ENCODE results near the gene PPFIA3. TPM values are rescaled to one million over a fixed set of nuclear protein-coding genes. Genes with fewer than 3 reads are reported as not detected.

Gene PPFIA3
- total RNA-seq, 1 experiment from 2014 or later: 28.1 TPM

DNA sequence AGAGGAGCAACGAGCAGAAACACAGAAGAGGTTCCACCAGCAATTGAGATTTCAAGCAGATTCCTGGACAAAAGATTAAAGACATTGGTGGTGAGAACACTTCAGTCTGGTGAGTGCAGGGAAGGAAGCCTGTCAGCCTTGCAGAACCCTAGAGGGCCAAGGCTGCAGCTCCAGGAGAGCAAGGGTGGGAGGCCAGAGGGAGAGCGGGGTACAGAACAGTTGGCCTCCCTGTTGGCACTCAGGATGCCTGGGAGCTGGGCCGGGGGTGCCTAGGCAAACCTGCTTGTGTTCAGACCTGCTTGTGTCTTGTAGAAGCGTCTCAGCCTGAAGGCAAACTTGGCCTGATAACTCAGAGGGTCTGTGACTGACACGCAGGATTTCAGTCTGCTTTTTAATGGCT is 10.3 kb upstream of the PPFIA3 start:
- no peak for ATAC-seq
- Histone ChIP-seq H3K4me1 (ENCODE audit: control insufficient read depth in 1 of 2, insufficient read depth in 2 of 2, low read length in 2 of 2) (peaks cover 5 to 17% of the 10 kb centered on the region in 2 experiments; a peak in 3 of 4 replicates), H3K36me3 (ENCODE audit: control insufficient read depth in 1 of 2, insufficient read depth in 2 of 2, low read length in 2 of 2) (peaks cover 31 to 42% of the 10 kb centered on the region in 2 experiments), H4K20me1 (ENCODE audit: insufficient read depth) (no peaks in the 10 kb centered on the region), H3K79me2 (ENCODE audit: insufficient read depth, low read length) (peaks cover 16% of the 10 kb centered on the region; the same call in 1 of the 2 replicates), H3K9ac (ENCODE audit: low read length) (no peak overlapping the region), H3K27me3 (ENCODE audit: insufficient read depth, low read length) (no peaks in the 10 kb centered on the region), H2AFZ (ENCODE audit: low read depth, low read length, poor library complexity, severe bottlenecking) (no peak overlapping the region), H3K9me3 (ENCODE audit: control insufficient read depth in 1 of 2, insufficient read depth in 1 of 2, low read depth in 1 of 2, low read length in 2 of 2) (no peaks in the 10 kb centered on the region), H3K27ac (ENCODE audit: low read depth, low read length) (no peak overlapping the region), H3K4me2 (ENCODE audit: low read length) (no peak overlapping the region), H3K4me3 (replicated peaks in 1 of 2; ENCODE audit: low read depth in 1 of 2, low read length in 2 of 2) (no peak overlapping the region), H3K9me2 (ENCODE audit: insufficient read depth) (no peaks in the 10 kb centered on the region)
- TF ChIP-seq EZH2phosphoT487 (IDR thresholded peaks at IDR 0.05; ENCODE audit: borderline replicate concordance) (no peak), POLR2AphosphoS5 (IDR thresholded peaks at IDR 0.05; ENCODE audit: low read depth, low read length) (0 out of 2 replicates have a peak, but pooled peaks have one; percentile 16), POLR2A (IDR thresholded peaks at IDR 0.05; ENCODE audit: borderline replicate concordance, extremely low read depth, insufficient read depth, insufficient read length) (no peak), ATF3 (IDR thresholded peaks at IDR 0.05) (no peak), TCF7L2 (IDR thresholded peaks at IDR 0.05; ENCODE audit: borderline replicate concordance, extremely low read depth, insufficient read depth, insufficient read length) (no peak), ZBTB33 (IDR thresholded peaks at IDR 0.05; ENCODE audit: extremely low read depth, insufficient replicate concordance, low read length) (no peak)
- TF ChIP-seq, protein P1, sequence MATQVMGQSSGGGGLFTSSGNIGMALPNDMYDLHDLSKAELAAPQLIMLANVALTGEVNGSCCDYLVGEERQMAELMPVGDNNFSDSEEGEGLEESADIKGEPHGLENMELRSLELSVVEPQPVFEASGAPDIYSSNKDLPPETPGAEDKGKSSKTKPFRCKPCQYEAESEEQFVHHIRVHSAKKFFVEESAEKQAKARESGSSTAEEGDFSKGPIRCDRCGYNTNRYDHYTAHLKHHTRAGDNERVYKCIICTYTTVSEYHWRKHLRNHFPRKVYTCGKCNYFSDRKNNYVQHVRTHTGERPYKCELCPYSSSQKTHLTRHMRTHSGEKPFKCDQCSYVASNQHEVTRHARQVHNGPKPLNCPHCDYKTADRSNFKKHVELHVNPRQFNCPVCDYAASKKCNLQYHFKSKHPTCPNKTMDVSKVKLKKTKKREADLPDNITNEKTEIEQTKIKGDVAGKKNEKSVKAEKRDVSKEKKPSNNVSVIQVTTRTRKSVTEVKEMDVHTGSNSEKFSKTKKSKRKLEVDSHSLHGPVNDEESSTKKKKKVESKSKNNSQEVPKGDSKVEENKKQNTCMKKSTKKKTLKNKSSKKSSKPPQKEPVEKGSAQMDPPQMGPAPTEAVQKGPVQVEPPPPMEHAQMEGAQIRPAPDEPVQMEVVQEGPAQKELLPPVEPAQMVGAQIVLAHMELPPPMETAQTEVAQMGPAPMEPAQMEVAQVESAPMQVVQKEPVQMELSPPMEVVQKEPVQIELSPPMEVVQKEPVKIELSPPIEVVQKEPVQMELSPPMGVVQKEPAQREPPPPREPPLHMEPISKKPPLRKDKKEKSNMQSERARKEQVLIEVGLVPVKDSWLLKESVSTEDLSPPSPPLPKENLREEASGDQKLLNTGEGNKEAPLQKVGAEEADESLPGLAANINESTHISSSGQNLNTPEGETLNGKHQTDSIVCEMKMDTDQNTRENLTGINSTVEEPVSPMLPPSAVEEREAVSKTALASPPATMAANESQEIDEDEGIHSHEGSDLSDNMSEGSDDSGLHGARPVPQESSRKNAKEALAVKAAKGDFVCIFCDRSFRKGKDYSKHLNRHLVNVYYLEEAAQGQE (IDR thresholded peaks at IDR 0.05; ENCODE audit: low read depth): no peak
- no TSS peak for BruUV-seq (replicated peaks)
- POLR2A ChIA-PET: no interaction called here
- CTCF ChIA-PET: interaction anchor here (1.1 kb wide), 1 partner anchor 11 kb away, joined by 7 read pairs; no protein-coding TSS in a partner anchor
- intact Hi-C loops (cut with micrococcal nuclease): no loop called here
- RAD21 ChIA-PET (ENCODE audit: low non-redundant PET in 1 of 2, low total read pairs in 2 of 2, uncharacterized antibody in 2 of 2, unreplicated experiment in 2 of 2): no interaction called here
- DNase-seq (ENCODE audit: low read depth, low spot score): no peak
